Spleen (tissue), 11 donors: ENCODE data around the gene IMPDH2. TPM values are rescaled to one million over a fixed set of nuclear protein-coding genes. Genes with fewer than 3 reads are reported as not detected.

Experiments used
- DNase-seq: peaks from one replicate; pipeline ENCODE4 v3.0.0-alpha.2; 2020
- H3K27ac ChIP-seq, 8 donors: fragments of 200-600 bp; sonication (generic) in 7 of 8; 1 replicate in 4 of 8; 2 replicates in 4 of 8; pipeline versions ENCODE4 v1.5.0 to v1.8.0; 2016 to 2021; ENCODE audit warnings: inconsistent platforms in 4 of 8, mild to moderate bottlenecking in 4 of 8, moderate library complexity in 1 of 8
- H3K27me3 ChIP-seq, 7 donors: fragments of 200-600 bp; sonication (generic) in 6 of 7; replicated peaks in 1 of 7; 1 replicate in 4 of 7; 2 replicates in 3 of 7; pipeline versions ENCODE4 v1.5.0 to v1.8.0; 2016 to 2021; ENCODE audit warnings: inconsistent platforms in 3 of 7, mild to moderate bottlenecking in 1 of 7
- H3K36me3 ChIP-seq, 6 donors: fragments of 200-600 bp; sonication (generic) in 5 of 6; 1 replicate in 4 of 6; 2 replicates in 2 of 6; pipeline versions ENCODE4 v1.5.0 to v1.8.0; 2016 to 2021; ENCODE audit warnings: inconsistent platforms in 2 of 6
- H3K4me1 ChIP-seq, 6 donors: fragments of 200-600 bp; sonication (generic) in 5 of 6; 1 replicate in 3 of 6; 2 replicates in 3 of 6; pipeline versions ENCODE4 v1.5.0 to v1.8.0; 2016 to 2021; ENCODE audit warnings: inconsistent platforms in 3 of 6
- H3K4me3 ChIP-seq, 8 donors: fragments of 200-600 bp; sonication (generic) in 7 of 8; 1 replicate in 4 of 8; 2 replicates in 4 of 8; pipeline versions ENCODE4 v1.5.0 to v1.8.0; 2016 to 2021; ENCODE audit warnings: inconsistent platforms in 4 of 8, mild to moderate bottlenecking in 4 of 8, moderate library complexity in 2 of 8
- H3K9me3 ChIP-seq, 8 donors: fragments of 200-600 bp; sonication (generic) in 7 of 8; 1 replicate in 4 of 8; 2 replicates in 4 of 8; pipeline versions ENCODE4 v1.5.0 to v1.8.0; 2016 to 2021; ENCODE audit warnings: inconsistent platforms in 4 of 8
- CTCF ChIP-seq, 11 experiments: fragments of 200-600 bp in 7 of 11; fragments of 450-650 bp in 4 of 11; sonication (generic) in 4 of 11; IDR thresholded peaks in 8 of 11; conservative IDR thresholded peaks in 3 of 11; 1 replicate in 7 of 11; 2 replicates in 4 of 11; pipeline versions ENCODE4 v1.4.0 to v1.8.0; 2016 to 2021; ENCODE audit warnings: antibody characterized with exemption in 11 of 11, inconsistent platforms in 4 of 11, mild to moderate bottlenecking in 1 of 11
- POLR2A ChIP-seq, 3 donors: fragments of 450-650 bp; IDR thresholded peaks; one replicate each; pipeline ENCODE4 v1.5.1; 2017; ENCODE audit warnings: antibody characterized with exemption in 3 of 3, mild to moderate bottlenecking in 1 of 3
- POLR2AphosphoS5 ChIP-seq, 3 donors: sonication (generic); formaldehyde crosslinking; IDR thresholded peaks; one replicate each; pipeline ENCODE4 v1.5.1; 2017; ENCODE audit warnings: antibody characterized with exemption in 3 of 3
- WGBS, 5 donors: extraction: QIAGEN DNeasy Blood & Tissue Kit in 3 of 5; methylation state at CpG; one replicate each; pipeline versions ENCODE4 v1.1.5 to v1.1.7; 2013 to 2018; 5-methylcytosine and 5-hydroxymethylcytosine counted together
- intact Hi-C: fragments of 100-400 bp; cut with DNase I; formaldehyde crosslinking; loops from one replicate; pipeline ENCODE4 v1.15.0; 2023; ENCODE audit warnings: low total_unique reads
- polyA plus RNA-seq, 3 donors: library from polyadenylated mRNA; stranded (reverse); fragments of 200-250 nt; gene quantifications; one replicate each; pipeline ENCODE4 v1.2.1, GENCODE V29; 2013
- total RNA-seq, 7 donors: library from RNA; depleted of rRNA in 3 of 7; stranded (reverse); fragments of >200 nt in 3 of 7; fragmentation: NEBNext Ultra II Directional in 4 of 7; extraction: Animal tissue kit (Norgen Biotek cat#: 25700) in 4 of 7; gene quantifications; one replicate each; pipeline versions ENCODE4 v1.1.0 to v1.2.1, GENCODE V29; 2016 to 2021
- donor health status: healthy with polysubstance abuse.
- donor health status: DM: no; HTN: no; CAD: no; lungs with moderate emphysema.
- donor health status: DM: no; HTN: no; CAD: no.
- donor health status: Bipolar disorder and iron deficiency.
- donor health status: healthy.
- donor health status: DM: no; HTN: no; CAD: no.
- donor health status: DM: yes; HTN: yes; CAD: no.

IMPDH2 gene
- total and polyA plus RNA-seq, 10 donors = 84.4 to 127 (median 95.4) TPM

- 86 to 100% (median 95%) methylated on average over 5 of the region's 5 CpGs for WGBS, 5 donors
- intact Hi-C loops = no loop called here
- peak overlapping the region in 6 of 8 donors; percentile 94 to 98 (median 95) for H3K27ac ChIP-seq
- no peak for DNase-seq
- H3K9me3 ChIP-seq = no peaks in the 10 kb centered on the region
- H3K4me3 ChIP-seq = peak overlapping the region in 4 of 8 donors; percentile 77 to 88 (median 80)
- no peak for TF ChIP-seq CTCF (IDR thresholded peaks at IDR 0.05 in 8 of 11, conservative IDR thresholded peaks at IDR 0.05 in 3 of 11)
- no peak for TF ChIP-seq POLR2A (IDR thresholded peaks at IDR 0.05)
- no peak for TF ChIP-seq POLR2AphosphoS5 (IDR thresholded peaks at IDR 0.05)
- peaks cover 0 to 26% (median 0%) of the 10 kb centered on the region in 6 donors for H3K36me3 ChIP-seq
- H3K4me1 ChIP-seq = peaks cover 12 to 44% (median 25%) of the 10 kb centered on the region in 6 donors
- H3K27me3 ChIP-seq = no peaks in the 10 kb centered on the region
Measured at GRCh38 chr3:49005998-49006397, 23.2 kb downstream of the IMPDH2 start.

GRCh38 chr3:49005303-49005680 is 23.9 kb downstream of the IMPDH2 start:
- H3K27ac ChIP-seq = no peak overlapping the region
- TF ChIP-seq CTCF (IDR thresholded peaks at IDR 0.05 in 8 of 11, conservative IDR thresholded peaks at IDR 0.05 in 3 of 11) (no peak), POLR2A (IDR thresholded peaks at IDR 0.05) (no peak), POLR2AphosphoS5 (IDR thresholded peaks at IDR 0.05) (no peak)
- H3K4me1 ChIP-seq = peaks cover 12 to 37% (median 25%) of the 10 kb centered on the region in 6 donors
- peaks cover 0 to 23% (median 0%) of the 10 kb centered on the region in 6 donors for H3K36me3 ChIP-seq
- H3K27me3 ChIP-seq = no peaks in the 10 kb centered on the region
- intact Hi-C loops = no loop called here
- H3K4me3 ChIP-seq = no peak overlapping the region
- no peaks in the 10 kb centered on the region for H3K9me3 ChIP-seq
- no peak for DNase-seq
- WGBS, 5 donors = 94 to 100% (median 99%) methylated on average over 3 of the region's 3 CpGs

- intact Hi-C loops = no loop called here
- TF ChIP-seq CTCF (IDR thresholded peaks at IDR 0.05 in 8 of 11, conservative IDR thresholded peaks at IDR 0.05 in 3 of 11) (no peak), POLR2AphosphoS5 (IDR thresholded peaks at IDR 0.05) (peak in 1 of 3 donors; percentile 28), POLR2A (IDR thresholded peaks at IDR 0.05) (no peak)
- H3K4me1 ChIP-seq = peaks cover 12 to 32% (median 24%) of the 10 kb centered on the region in 6 donors
- no peaks in the 10 kb centered on the region for H3K9me3 ChIP-seq
- no peaks in the 10 kb centered on the region for H3K27me3 ChIP-seq
- peaks cover 0 to 20% (median 0%) of the 10 kb centered on the region in 6 donors for H3K36me3 ChIP-seq
- DNase-seq = no peak
- no peak overlapping the region for H3K27ac ChIP-seq
- WGBS, 5 donors = 87 to 96% (median 94%) methylated on average over 5 to 16 of the region's 16 CpGs
- no peak overlapping the region for H3K4me3 ChIP-seq
Measured at GRCh38 chr3:49004352-49005302, 24.6 kb downstream of the IMPDH2 start.

GRCh38 chr3:49001155-49001554 is 28.0 kb downstream of the IMPDH2 start:
- intact Hi-C loops = no loop called here
- H3K4me3 ChIP-seq = no peak overlapping the region
- DNase-seq = no peak
- peaks cover 0 to 4% (median 3%) of the 10 kb centered on the region in 6 donors for H3K4me1 ChIP-seq
- TF ChIP-seq POLR2A (IDR thresholded peaks at IDR 0.05) = no peak
- no peak for TF ChIP-seq POLR2AphosphoS5 (IDR thresholded peaks at IDR 0.05)
- no peak for TF ChIP-seq CTCF (IDR thresholded peaks at IDR 0.05 in 8 of 11, conservative IDR thresholded peaks at IDR 0.05 in 3 of 11)
- H3K36me3 ChIP-seq = peaks cover 0 to 32% (median 0%) of the 10 kb centered on the region in 6 donors
- no peaks in the 10 kb centered on the region for H3K9me3 ChIP-seq
- no peaks in the 10 kb centered on the region for H3K27me3 ChIP-seq
- no peak overlapping the region for H3K27ac ChIP-seq
- WGBS, 5 donors = 79 to 89% (median 83%) methylated on average over 5 to 6 of the region's 6 CpGs
